Measurements from ENCODE around the gene KCNE3.
A peak's percentile ranks its signal among the peaks of the same experiment; 100 is the strongest.

The KCNE3 gene

GRCh38 chr11:74471037-74471436, 3.7 kb upstream of the KCNE3 start:
- no peak for DNase-seq

GRCh38 chr11:74470526-74470925, 3.2 kb upstream of the KCNE3 start:
- DNase-seq = no peak

GRCh38 chr11:74468936-74469335, 1.6 kb upstream of the KCNE3 start:
- no peak for DNase-seq

GRCh38 chr11:74468521-74468920, 1.2 kb upstream of the KCNE3 start:
- DNase-seq = no peak

GRCh38 chr11:74468058-74468457, 709 bp upstream of the KCNE3 start:
- DNase-seq = no peak

GRCh38 chr11:74465291-74465708, 2.0 kb downstream of the KCNE3 start:
- DNase-seq = no peak

GRCh38 chr11:74464746-74465145, 2.6 kb downstream of the KCNE3 start:
- no peak for DNase-seq

- DNase-seq = no peak
Observed at GRCh38 chr11:74463216-74463615, 4.1 kb downstream of the KCNE3 start.

GRCh38 chr11:74462631-74463030, 4.7 kb downstream of the KCNE3 start:
- DNase-seq = no peak

- no peak for DNase-seq
Observed at GRCh38 chr11:74462009-74462408, 5.3 kb downstream of the KCNE3 start.

GRCh38 chr11:74460481-74461154, 6.7 kb downstream of the KCNE3 start:
- DNase-seq = no peak

GRCh38 chr11:74460065-74460464, 7.3 kb downstream of the KCNE3 start:
- no peak for DNase-seq

- DNase-seq = no peak
Observed at GRCh38 chr11:74459584-74459983, 7.8 kb downstream of the KCNE3 start.

- DNase-seq = no peak
Observed at GRCh38 chr11:74457356-74457755, 10.0 kb downstream of the KCNE3 start.

- no peak for DNase-seq
Observed at GRCh38 chr11:74453373-74453975, 13.9 kb downstream of the KCNE3 start.

GRCh38 chr11:74452366-74452765, 15.0 kb downstream of the KCNE3 start:
- DNase-seq = no peak

- no peak for DNase-seq
Observed at GRCh38 chr11:74450318-74450717, 17.0 kb downstream of the KCNE3 start.

GRCh38 chr11:74449369-74449931, 17.9 kb downstream of the KCNE3 start:
- DNase-seq = peak; percentile 53

- no peak for DNase-seq
Observed at GRCh38 chr11:74447720-74448119, 19.6 kb downstream of the KCNE3 start.

GRCh38 chr11:74446532-74446938, 20.8 kb downstream of the KCNE3 start:
- DNase-seq = no peak

GRCh38 chr11:74444173-74444826, 23.0 kb downstream of the KCNE3 start:
- no peak for DNase-seq

GRCh38 chr11:74443071-74443864, 24.1 kb downstream of the KCNE3 start:
- peak; percentile 45 for DNase-seq

GRCh38 chr11:74442636-74443035, 24.7 kb downstream of the KCNE3 start:
- DNase-seq = no peak
